HG02943 (cell line): ENCODE measurements around the gene FKBP1C.

ENCODE experiments used
- ATAC-seq: cut with Tn5 transposase; IDR thresholded peaks from one replicate; pipeline ENCODE4 v1.9.1; 2021; ENCODE audit warnings: mild to moderate bottlenecking, low read depth, moderate library complexity; ENCODE audit not compliant: unreplicated experiment

FKBP1C gene

GRCh38 chr6:63259153-63259552 is 47.9 kb downstream of the FKBP1C start:
- no peak for ATAC-seq

DNA sequence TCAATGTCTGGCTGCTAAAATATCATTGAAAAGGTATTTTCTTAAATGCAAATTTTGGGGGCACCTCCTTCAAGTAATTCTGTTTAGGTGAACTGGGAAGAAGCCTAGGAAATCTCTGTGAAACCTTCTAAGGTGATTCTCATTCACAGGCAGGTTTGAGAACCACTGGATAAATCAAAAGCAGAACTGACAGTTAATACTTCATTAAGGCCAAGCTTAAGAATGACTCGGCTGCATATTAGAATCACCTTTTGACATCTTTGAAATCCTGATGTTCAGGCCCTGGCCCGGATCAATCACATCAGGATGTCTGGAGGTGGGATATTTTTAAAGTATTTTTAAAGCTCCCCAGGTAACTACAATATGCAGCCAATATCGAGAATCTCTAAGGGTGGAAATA is 50.6 kb downstream of the FKBP1C start:
- ATAC-seq: no peak
